Fibroblast of skin of back (primary cell): ENCODE measurements around the gene KIF1A. TPM values are rescaled to one million over a fixed set of nuclear protein-coding genes. Genes with fewer than 3 reads are reported as not detected.
A peak's percentile ranks its signal among the peaks of the same experiment; 100 is the strongest.

Experiments
- DNase-seq: peaks from one replicate; pipeline ENCODE4 v3.0.0-alpha.2; 2013
- polyA plus RNA-seq, 2 experiments: library from polyadenylated mRNA; unstranded; fragments of 120-200 nt; gene quantifications; one replicate each; pipeline ENCODE4 v1.2.1, GENCODE V29; 2013; ENCODE audit not compliant: insufficient read length in 2 of 2

Gene KIF1A, protein sequence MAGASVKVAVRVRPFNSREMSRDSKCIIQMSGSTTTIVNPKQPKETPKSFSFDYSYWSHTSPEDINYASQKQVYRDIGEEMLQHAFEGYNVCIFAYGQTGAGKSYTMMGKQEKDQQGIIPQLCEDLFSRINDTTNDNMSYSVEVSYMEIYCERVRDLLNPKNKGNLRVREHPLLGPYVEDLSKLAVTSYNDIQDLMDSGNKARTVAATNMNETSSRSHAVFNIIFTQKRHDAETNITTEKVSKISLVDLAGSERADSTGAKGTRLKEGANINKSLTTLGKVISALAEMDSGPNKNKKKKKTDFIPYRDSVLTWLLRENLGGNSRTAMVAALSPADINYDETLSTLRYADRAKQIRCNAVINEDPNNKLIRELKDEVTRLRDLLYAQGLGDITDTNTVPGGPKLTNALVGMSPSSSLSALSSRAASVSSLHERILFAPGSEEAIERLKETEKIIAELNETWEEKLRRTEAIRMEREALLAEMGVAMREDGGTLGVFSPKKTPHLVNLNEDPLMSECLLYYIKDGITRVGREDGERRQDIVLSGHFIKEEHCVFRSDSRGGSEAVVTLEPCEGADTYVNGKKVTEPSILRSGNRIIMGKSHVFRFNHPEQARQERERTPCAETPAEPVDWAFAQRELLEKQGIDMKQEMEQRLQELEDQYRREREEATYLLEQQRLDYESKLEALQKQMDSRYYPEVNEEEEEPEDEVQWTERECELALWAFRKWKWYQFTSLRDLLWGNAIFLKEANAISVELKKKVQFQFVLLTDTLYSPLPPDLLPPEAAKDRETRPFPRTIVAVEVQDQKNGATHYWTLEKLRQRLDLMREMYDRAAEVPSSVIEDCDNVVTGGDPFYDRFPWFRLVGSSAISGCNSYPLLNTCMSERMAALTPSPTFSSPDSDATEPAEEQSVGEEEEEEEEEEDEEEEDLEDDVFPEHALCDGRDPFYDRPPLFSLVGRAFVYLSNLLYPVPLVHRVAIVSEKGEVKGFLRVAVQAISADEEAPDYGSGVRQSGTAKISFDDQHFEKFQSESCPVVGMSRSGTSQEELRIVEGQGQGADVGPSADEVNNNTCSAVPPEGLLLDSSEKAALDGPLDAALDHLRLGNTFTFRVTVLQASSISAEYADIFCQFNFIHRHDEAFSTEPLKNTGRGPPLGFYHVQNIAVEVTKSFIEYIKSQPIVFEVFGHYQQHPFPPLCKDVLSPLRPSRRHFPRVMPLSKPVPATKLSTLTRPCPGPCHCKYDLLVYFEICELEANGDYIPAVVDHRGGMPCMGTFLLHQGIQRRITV (N-terminal part only)
- polyA plus RNA-seq (2013, experiment 1 of 2; ENCODE audit: insufficient read length) = 0.40 TPM
- polyA plus RNA-seq (2013, experiment 2 of 2; ENCODE audit: insufficient read length) = 0.17 TPM

DNA sequence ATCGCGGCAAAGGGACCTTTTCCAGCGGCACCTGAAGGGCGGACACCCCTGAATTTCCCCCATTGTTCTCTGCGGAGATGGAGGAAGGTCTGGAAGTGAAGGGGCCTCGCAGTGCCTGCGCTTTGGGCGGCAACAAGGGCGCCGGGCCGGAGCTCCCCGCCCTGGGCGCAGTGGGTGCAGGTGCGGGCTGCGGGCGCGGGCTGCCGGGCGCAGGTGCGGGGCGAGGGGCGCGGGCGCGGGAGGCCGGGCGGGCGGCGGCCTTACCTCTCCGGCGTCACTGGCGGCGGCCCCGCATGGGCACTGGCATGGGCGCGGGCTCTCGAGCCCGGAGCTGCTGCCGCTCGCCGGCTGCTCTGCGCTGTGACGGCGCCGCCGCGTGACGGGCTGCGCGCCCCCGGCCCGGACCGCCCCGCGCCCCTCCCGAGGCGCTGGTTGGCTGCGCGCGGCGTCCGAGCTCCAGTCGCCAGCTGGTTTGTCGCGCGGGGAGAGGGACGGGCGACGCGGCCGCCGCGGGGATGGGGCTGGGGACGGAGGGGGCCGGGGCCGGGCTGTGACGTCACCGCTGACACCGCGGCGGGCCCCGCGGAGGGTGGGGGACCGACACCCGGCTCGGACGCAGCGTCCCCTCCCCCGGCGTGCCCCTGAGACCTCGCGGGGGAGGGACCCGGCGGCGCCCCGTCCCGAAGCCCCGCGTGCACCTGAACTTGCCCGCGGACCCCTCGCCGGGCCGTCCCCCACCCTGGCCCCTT, at the start of gene KIF1A:
TSS of gene KIF1A (minus strand) at position 362 of the 749 bp plus-strand sequence. CDS start 22,467 bp downstream, outside the sequence.
- no peak for DNase-seq

DNA sequence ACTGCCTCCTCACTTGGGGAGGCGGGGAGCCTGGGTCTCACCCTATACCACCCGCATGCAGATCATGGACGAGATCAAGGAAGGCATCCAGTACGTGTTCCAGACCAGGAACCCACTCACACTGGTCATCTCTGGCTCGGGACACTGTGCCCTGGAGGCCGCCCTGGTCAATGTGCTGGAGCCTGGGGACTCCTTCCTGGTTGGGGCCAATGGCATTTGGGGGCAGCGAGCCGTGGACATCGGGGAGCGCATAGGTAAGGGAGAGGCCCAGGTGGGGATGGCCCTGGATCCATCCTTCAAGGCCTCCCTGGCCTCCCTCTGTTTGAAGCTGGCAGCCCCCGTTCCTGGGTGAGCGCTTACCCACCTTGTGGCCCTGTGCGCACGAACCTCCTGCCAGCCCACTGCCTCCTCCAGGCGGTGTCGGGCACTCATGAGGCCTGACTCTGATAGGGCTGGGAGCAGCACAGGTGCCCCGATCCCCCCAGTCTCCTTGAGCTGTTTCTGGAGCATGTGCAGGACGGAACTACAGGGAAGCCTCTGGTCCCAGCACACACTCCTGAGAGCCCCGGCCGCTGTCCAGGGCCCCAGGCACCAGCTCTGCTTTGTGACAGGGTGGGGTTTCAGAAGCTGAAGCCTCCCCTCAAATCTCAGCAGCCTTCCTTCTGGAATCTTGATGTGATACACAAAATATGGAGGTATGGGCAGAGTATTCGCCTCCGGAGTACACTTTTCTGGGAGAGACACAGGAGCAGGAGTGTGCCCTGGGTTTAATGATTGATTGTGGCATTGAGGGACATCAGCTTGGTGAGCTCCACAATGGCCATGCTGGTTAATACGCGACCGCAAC, 49.3 kb upstream of the KIF1A start:
- no peak for DNase-seq

DNA sequence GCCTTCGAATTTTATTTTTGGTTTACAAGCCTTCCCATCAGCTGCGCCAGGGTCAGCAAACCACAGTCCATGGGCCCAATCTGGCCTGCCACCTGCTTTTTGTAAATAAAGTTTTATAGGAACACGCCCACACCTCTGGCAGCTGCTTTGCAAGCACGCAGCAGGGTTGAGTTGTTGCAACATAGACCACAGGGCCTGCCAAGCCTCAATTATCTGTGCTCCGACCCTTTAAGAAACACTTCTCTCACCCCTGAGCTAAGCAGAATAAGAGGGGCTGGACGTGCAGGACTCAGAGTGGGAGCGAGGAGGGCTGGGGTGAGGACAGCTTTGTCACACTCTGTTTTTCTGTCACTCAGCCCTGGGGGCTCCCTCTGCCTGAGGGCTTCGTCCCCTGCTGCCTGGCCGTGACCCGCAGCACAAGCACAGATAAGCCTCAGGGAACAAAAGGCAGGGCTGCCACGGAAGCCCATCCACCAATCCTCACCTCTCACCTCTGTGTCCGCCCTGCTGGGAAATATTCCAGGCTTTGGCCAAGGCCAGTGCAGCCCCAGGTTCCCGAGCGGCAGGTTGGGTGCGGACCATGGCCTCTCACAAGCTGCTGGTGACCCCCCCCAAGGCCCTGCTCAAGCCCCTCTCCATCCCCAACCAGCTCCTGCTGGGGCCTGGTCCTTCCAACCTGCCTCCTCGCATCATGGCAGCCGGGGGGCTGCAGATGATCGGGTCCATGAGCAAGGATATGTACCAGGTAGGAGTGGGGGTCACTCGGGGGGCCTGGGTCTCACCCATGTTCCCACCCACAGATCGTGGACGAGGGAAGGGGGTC, 48.5 kb upstream of the KIF1A start, which contains the start of gene AGXT:
TSS of gene AGXT (plus strand) at position 539 of the 823 bp plus-strand sequence. CDS start at position 581, 42 bp downstream.
- no peak for DNase-seq

DNA sequence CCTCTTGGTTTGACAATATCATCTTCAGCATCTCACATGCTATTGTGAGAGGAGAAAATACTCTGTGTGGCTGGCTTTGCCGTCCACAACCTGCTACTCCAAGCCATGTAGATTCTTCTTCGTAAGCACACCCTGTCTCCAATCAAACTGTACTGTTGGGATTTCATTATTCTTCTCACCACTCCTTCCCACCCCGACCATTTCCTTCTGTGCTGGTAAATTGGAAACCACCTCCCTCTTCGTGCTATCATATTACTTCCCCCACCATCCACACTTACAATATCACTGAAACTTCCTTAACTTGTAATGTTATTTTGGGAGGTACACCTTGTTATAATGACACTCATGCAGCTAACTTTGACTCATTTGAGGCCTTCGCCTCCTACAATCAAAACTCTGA, 45.4 kb upstream of the KIF1A start:
- no peak for DNase-seq

DNA sequence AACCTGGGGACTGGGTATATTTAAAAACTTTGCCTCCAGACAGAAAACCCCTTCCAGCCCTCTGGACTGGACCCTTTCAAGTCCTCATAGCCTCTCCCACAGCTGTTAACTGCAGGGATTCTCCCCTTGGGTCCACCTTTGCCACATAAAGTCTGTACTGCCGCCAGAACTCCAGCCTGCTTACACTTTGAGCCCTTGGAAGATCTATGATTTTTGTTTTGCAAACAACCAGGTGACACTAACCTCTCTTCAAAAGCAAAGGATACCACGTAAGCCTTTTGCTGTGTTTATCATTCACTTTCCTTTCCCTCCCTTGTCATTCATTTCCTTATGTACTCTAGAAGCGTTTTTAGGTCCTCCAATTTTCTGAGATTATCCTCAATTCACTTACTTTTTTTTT, 44.5 kb upstream of the KIF1A start:
- DNase-seq = no peak

DNA sequence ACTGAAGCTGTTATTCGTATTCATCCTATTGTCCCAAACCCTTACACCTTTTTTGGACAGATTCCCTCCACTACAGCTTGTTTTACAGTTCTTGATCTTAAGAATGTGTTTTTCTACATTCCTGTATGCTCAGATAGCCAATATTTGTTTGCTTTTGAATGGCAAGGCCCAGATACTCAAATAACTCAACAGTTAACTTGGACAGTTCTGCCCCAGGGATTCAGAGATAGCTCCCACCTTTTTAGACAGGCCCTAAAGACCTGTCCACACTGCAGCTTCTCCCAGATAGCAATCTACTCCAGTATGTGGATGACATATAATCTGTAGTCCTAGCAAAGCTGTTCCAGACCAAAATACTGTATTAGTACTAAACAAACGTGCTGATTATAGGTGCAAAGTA, 41.5 kb upstream of the KIF1A start:
- DNase-seq = no peak

DNA sequence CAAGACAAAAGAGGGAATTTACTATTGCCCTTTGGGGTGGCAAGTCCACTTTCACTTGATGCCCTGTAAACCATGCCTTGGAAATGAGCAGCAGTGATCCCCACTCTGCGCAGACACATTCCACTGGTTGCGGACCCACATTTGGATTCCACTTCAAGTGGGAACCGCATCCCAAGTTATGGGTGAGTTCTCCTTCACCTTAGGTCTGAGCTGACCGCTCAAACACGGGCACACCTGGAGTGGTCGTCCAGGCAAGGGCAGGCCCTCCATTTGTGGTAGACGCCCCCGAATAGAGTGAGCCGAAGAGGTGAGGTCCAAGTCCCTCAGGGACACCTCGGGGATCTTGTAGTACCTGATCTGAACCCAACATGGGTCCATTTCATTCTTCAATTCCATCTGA, 38.9 kb upstream of the KIF1A start:
- no peak for DNase-seq

DNA sequence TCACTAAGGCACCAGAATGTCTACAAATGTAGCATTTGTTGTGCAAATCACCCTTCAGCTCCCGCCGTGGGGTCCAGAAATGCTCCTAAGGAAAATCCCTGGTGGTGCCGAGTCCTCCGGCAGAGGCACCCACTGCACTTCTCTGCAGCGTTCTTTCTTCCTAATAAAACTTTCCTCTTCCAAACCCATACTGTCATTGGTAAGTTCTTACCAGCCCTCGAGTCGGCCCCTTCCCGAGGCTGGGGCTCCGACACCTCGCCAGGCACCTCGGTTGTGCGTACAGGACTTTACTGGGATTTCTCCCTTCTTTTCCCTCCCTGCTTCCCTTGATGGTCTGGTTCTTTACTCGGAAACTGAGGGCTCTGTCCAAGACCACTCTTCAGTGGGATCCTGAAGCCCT, 38.3 kb upstream of the KIF1A start:
- no peak for DNase-seq

DNA sequence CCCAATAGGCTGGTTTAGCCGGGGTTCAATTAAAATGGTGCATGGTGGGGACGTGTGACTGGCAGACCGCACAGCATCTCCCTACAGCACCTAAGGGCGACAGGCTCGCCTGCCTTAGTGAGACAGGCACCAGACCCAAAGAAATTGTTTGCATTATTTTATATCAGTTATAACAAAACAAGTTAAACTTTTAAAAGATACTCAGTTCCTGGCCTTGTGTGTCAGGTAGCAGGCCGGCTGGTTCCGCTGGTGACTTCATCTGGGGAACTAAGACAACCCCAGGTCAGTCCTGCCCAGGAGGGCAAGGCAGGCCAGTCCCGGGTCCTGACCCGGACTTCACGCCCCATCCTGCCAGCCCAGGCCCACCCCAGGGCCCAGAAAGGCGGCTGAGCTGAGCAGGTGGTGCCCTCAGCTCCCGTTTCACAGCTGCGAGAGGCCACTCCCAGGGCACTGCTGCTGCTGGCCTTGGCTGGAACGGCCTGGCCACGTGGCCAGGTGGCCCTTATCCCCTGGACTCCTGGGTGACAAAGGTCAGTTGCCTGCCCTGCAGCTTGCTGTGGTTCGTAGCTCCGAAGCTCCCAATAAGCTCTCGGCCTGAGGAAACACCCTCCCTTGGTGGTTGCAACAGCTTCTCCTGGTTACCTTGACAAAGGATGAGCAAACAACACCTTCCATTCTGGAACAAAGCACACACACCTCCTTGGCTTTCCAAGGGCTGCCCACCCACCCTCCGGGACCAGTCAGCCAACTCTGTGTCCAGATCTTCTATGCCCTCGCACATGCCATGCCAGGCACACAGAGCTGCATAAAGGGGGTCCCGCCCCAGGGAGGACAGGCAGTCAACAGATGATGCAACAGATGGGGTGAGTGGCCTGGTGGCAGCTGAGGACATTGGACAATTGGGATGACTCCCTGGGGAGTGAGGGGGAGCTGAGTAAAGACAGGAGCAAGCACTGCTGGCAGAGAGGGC, 37.3 kb upstream of the KIF1A start:
- no peak for DNase-seq

DNA sequence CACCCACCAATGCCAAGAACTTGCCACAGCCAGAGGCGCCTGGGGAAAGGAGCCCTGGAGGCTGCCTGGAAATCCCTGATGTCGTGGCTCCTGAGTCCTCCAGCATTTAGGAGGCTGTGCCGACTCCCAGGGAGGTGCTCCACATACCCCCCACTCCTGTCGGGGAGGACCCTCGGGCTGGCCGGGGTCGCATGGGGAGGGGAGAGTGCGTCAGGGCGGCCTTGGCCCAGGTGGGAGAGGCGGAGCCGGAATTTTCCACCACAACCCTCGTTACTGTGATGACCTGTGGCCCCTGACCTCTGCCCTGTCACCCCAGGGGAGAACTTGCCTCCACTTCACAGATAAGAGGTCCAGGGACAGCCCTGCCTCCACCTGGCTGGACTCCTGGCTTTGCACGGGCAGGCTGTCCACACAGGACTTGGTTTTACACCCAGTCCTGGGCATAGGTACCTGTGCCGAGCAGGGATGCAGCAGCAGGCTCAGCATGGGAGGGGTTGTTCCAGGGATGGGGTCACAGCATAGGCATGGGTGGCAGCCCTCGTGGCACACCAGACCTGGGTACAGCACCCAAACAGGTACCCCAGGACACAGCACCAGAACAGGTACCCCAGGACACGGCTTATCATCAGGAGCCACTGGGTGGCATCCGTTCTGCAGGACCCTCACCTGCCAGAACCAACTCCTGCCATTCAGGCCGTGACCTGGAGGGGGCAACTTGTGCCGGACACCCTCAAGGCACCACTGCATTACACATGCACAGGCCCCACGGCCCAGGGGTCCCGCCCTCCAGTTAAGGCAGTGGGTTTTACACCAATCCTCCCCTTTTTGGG, 36.3 kb upstream of the KIF1A start:
- DNase-seq = no peak

DNA sequence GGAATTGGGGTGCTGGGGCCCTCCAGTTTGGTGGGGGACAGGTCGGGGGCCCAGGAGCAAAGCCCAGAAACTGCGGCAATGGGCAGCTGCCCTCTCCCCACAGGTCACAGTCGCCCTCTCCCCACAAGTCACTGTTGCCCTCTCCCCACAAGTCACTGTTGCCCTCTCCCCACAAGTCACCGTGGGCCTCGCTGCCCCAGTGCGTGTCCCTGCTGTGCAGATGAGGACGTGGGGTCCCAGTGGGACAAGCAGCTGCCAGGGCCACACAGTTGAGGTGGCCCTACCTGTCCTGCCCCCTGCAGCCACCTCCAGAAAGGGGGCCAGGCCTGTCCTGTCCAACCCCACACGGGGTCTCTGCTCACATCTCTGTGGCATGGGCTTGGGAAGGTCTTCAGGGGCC, 35.7 kb upstream of the KIF1A start:
- no peak for DNase-seq

DNA sequence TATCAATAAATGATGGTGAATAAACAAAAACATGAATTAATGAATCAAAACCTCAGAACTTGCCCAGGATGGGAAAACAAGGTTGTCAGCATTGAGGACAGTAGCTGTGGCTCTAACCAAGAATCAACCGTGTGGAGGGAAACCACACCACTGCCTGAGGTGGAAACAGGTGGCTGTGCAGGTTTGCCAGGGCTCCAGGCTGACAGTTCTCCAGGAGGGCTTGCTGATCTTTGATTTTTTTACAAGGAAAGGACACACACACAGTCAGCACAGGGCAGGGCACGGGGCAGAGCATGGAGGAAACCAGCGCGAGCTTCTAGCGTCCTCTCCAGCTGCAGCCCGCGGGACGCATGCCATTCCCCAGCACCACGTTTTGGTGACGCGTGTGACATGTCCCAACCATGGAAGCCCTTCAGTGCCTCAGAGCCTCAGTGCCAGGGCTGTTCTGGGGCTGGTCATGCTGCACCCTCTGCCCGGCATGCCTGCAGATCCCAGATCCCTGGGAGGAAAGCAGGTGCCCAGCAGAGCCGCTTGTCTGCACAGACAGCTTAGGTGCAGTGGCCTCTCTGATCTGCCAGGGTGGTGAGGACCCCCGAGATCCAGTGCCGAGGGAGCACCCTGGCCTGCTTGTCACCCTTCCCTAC, 32.8 kb upstream of the KIF1A start:
- DNase-seq = no peak

DNA sequence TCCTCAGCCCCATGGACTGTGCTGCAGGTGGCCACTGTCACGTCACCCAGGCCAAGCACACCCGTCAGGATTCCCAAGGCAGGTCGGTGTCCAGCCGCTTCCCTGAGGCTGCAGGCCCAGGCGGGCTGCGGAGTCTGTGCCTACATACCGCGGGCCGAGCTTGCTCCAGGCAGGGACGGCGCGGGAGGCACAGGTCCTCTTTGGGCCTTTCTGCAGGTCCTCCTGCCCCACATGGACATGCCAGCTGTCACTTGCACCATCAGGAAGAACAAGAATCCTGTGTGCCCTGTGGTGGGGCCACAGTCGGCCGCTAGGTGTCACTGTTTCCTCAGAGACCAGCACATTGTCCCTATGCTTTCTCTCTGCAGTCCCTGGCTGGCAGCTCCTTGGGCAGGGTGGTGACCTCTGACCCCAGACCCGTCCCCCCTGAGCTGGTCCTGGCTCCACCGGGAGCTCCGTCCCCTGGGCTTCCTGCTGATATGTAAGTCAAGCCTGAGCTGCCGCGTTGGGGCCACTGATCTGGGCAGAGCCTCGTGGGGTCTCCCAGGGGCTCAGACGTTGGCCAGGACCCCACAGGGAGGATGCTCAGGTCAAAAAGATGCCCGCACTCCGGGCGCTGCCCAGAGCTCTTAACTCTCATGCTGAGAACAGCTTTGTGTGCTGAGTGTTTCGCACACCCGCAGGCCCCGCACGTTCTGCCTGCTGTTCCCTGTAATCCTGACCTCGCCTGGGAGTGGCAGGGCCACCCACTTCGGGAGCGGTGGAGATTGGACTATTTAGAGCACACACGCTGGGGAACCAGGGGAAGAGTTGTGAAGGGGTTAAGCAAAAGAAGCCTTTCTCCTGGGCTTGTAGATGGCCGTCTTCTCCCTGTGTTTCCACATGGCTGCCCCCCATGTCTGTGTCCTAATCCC, 31.3 kb upstream of the KIF1A start:
- peak; percentile 69 for DNase-seq

DNA sequence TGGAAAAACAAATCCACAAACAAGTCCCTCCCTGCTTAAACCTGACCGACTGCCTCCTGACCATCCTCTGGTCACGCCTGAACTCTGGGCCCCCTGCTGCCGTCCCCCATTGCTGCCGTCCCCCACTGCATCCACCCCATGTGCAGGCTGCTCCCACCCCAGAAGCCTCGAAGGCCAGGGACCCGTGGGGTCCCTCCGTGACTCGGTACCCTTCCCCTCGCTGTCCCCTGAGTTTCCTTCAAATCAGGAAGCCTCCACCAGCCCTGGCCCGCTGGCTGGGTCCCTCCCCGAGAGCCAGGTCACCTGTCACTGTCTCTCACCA, 30.7 kb upstream of the KIF1A start:
- DNase-seq = no peak

DNA sequence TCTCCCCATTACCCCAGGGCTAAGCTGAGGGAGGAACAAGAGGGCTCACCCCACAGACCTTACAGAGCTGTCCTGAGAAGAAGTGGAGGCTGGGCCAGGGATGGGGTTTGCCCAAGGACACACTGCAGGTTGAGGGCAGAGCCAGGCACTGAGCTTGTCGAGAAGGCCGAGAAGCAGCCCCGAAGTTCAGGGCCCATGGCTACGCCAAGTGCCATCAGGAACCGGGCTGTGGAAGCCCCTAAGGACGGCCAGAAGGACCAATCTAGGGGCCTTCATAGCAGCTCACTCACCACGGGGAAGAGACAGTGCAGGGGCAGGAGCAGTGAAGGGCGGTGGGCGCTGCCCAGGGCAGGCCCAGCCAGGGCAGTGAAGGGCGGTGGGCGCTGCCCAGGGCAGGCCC, 30.0 kb upstream of the KIF1A start:
- DNase-seq = no peak
